Lower lobe of right lung (tissue), 2 donors: ENCODE data around the gene TANGO6. TPM values are rescaled to one million over a fixed set of nuclear protein-coding genes. Genes with fewer than 3 reads are reported as not detected.

Source experiments
- ATAC-seq, 2 donors: fragments of 200-7000 bp; cut with Tn5 transposase; one replicate each; pipeline ENCODE4 v1.9.1; 2020 to 2022; ENCODE audit warnings: mild to moderate bottlenecking in 2 of 2, moderate library complexity in 2 of 2
- DNase-seq: peaks from one replicate; pipeline ENCODE4 v3.0.0-alpha.2; 2020
- H3K27ac ChIP-seq: fragments of 200-600 bp; one replicate; pipeline ENCODE4 v1.8.0; 2022
- H3K27me3 ChIP-seq: fragments of 200-600 bp; one replicate; pipeline ENCODE4 v1.8.0; 2022; ENCODE audit warnings: low read depth
- H3K36me3 ChIP-seq: fragments of 200-600 bp; one replicate; pipeline ENCODE4 v1.8.0; 2022; ENCODE audit warnings: mild to moderate bottlenecking
- H3K4me1 ChIP-seq: fragments of 200-600 bp; one replicate; pipeline ENCODE4 v1.8.0; 2022
- H3K4me3 ChIP-seq: fragments of 200-600 bp; one replicate; pipeline ENCODE4 v1.8.0; 2022; ENCODE audit warnings: mild to moderate bottlenecking
- H3K9me3 ChIP-seq: fragments of 200-600 bp; one replicate; pipeline ENCODE4 v1.8.0; 2022
- CTCF ChIP-seq: fragments of 200-600 bp; IDR thresholded peaks from one replicate; pipeline ENCODE4 v1.8.0; 2022; ENCODE audit warnings: antibody characterized with exemption, mild to moderate bottlenecking
- intact Hi-C: fragments of 100-400 bp; cut with DNase I; formaldehyde crosslinking; loops from one replicate; pipeline ENCODE4 v1.11.0; 2022
- total RNA-seq: library from RNA; stranded (reverse); fragmentation: NEBNext Ultra II Directional; extraction: Animal tissue kit (Norgen Biotek cat#: 25700); gene quantifications from one replicate; pipeline ENCODE4 v1.2.1, GENCODE V29; 2021
- donor health status: DM: no; HTN: yes; CAD: no; lungs with severe emphysema.

Gene TANGO6
- total RNA-seq, 1 donor from 2014 or later, result 20.4 TPM

- H3K27me3 ChIP-seq, result no peaks in the 10 kb centered on the region
- H3K4me1 ChIP-seq, result no peaks in the 10 kb centered on the region
- H3K4me3 ChIP-seq, result no peak overlapping the region
- DNase-seq (no peak), ATAC-seq (no peak)
- peaks cover 30% of the 10 kb centered on the region for H3K36me3 ChIP-seq
- H3K27ac ChIP-seq, result no peak overlapping the region
- intact Hi-C loops, result no loop called here
- no peaks in the 10 kb centered on the region for H3K9me3 ChIP-seq
- no peak for TF ChIP-seq CTCF
Measured at GRCh38 chr16:68972013-68972412, 128.7 kb downstream of the TANGO6 start.

GRCh38 chr16:68972720-68973119, 129.4 kb downstream of the TANGO6 start:
- peaks cover 30% of the 10 kb centered on the region for H3K36me3 ChIP-seq
- TF ChIP-seq CTCF, result no peak
- no peak overlapping the region for H3K4me3 ChIP-seq
- DNase-seq (no peak), ATAC-seq (no peak)
- intact Hi-C loops, result no loop called here
- H3K27me3 ChIP-seq, result no peaks in the 10 kb centered on the region
- H3K4me1 ChIP-seq, result no peaks in the 10 kb centered on the region
- H3K27ac ChIP-seq, result no peak overlapping the region
- no peaks in the 10 kb centered on the region for H3K9me3 ChIP-seq

- Histone ChIP-seq H3K4me3 (no peak overlapping the region), H3K9me3 (no peaks in the 10 kb centered on the region), H3K27ac (no peak overlapping the region), H3K36me3 (peaks cover 30% of the 10 kb centered on the region), H3K27me3 (no peaks in the 10 kb centered on the region), H3K4me1 (no peaks in the 10 kb centered on the region)
- TF ChIP-seq CTCF, result no peak
- DNase-seq (no peak), ATAC-seq (no peak)
- intact Hi-C loops, result no loop called here
Measured at GRCh38 chr16:68973611-68974120, 130.3 kb downstream of the TANGO6 start.

GRCh38 chr16:68978303-68978954, 135.1 kb downstream of the TANGO6 start:
- ATAC-seq, result peak; percentile 46 to 79
- H3K4me1 ChIP-seq, result no peaks in the 10 kb centered on the region
- no peak for TF ChIP-seq CTCF
- intact Hi-C loops, result no loop called here
- no peaks in the 10 kb centered on the region for H3K27me3 ChIP-seq
- H3K4me3 ChIP-seq, result no peak overlapping the region
- no peak overlapping the region for H3K27ac ChIP-seq
- H3K36me3 ChIP-seq, result peaks cover 30% of the 10 kb centered on the region
- H3K9me3 ChIP-seq, result no peaks in the 10 kb centered on the region
- DNase-seq, result no peak

- ATAC-seq (no peak), DNase-seq (no peak)
- Histone ChIP-seq H3K4me1 (no peaks in the 10 kb centered on the region), H3K27ac (no peak overlapping the region), H3K36me3 (peaks cover 9% of the 10 kb centered on the region), H3K4me3 (no peak overlapping the region), H3K9me3 (no peaks in the 10 kb centered on the region), H3K27me3 (no peaks in the 10 kb centered on the region)
- no peak for TF ChIP-seq CTCF
- intact Hi-C loops, result no loop called here
Measured at GRCh38 chr16:68980695-68981315, 137.5 kb downstream of the TANGO6 start.
